Subcutaneous preadipocyte (primary cell): ENCODE data around the gene TMEM223. TPM values are rescaled to one million over a fixed set of nuclear protein-coding genes. Genes with fewer than 3 reads are reported as not detected.

Source experiments
- small RNA-seq: library from RNA; depleted of rRNA; stranded (forward); fragments of <200 nt; gene quantifications from one replicate; pipeline ENCODE3, GENCODE V24; 2012
- total RNA-seq: library from RNA; depleted of rRNA; stranded (reverse); fragments of >200 nt; gene quantifications from 2 replicates; pipeline ENCODE4 v1.2.3, GENCODE V29; 2012

Gene TMEM223
- 15.8 and 18.4 TPM in 2 replicates for total RNA-seq

GRCh38 chr11:62791501-62792201 is at the start of gene TMEM223:
TSS of gene TMEM223 (minus strand) at chr11:62792006. CDS start at chr11:62791994, 12 bp downstream.

GRCh38 chr11:62839050-62839945 is 47.5 kb upstream of the TMEM223 start, which contains the start of gene WDR74:
TSS of gene WDR74 (minus strand) at chr11:62839590. CDS start at chr11:62839570, 20 bp downstream.

GRCh38 chr11:62832336-62833234 is 40.8 kb upstream of the TMEM223 start, which contains the start of gene TEX54:
TSS of gene TEX54 (minus strand) at chr11:62832841.

GRCh38 chr11:62831520-62832335 is 39.9 kb upstream of the TMEM223 start, which contains the start of gene STX5:
TSS of gene STX5 (minus strand) at chr11:62832051. CDS start at chr11:62831243, 808 bp downstream.

GRCh38 chr11:62805076-62805892 is 13.5 kb upstream of the TMEM223 start, which contains the start of gene NXF1:
TSS of gene NXF1 (minus strand) at chr11:62805440. CDS start at chr11:62805356, 84 bp downstream.

GRCh38 chr11:62787005-62787759 is 4.6 kb downstream of the TMEM223 start, which contains the start of gene TMEM179B:
TSS of gene TMEM179B (plus strand) at chr11:62787402. CDS start at chr11:62787432, 30 bp downstream.

GRCh38 chr11:62771144-62772021 is 20.4 kb downstream of the TMEM223 start, which contains the start of gene TAF6L:
TSS of gene TAF6L (plus strand) at chr11:62771396. CDS start at chr11:62775784, 4,388 bp downstream.

GRCh38 chr11:62753736-62754603 is 37.8 kb downstream of the TMEM223 start, which contains the start of gene ZBTB3:
TSS of gene ZBTB3 (minus strand) at chr11:62754160. CDS start at chr11:62753664, 496 bp downstream.

Small RNA genes within 50 kb of the gene (small RNA-seq; reads per million reads assigned to genes)
- gene MIR6514, result 0.19 reads per million
- not detected for gene RNU6-118P

Other genes with a start within 250 kb of the TMEM223 start
- 800 and 1,162 TPM in 2 replicates for gene AHNAK, start 245.2 kb downstream of the TMEM223 start, total RNA-seq
- gene EEF1G, start 218.1 kb downstream of the TMEM223 start, total RNA-seq, result 828 and 1,333 TPM in 2 replicates
- gene TUT1, start 200.5 kb downstream of the TMEM223 start, total RNA-seq, result 4.8 and 7.6 TPM in 2 replicates
- gene MTA2, start 190.1 kb downstream of the TMEM223 start, total RNA-seq, result 95.2 and 143 TPM in 2 replicates
- 22.0 and 25.6 TPM in 2 replicates for gene EML3, start 179.2 kb downstream of the TMEM223 start, total RNA-seq
- 3.1 and 4.4 TPM in 2 replicates for gene ROM1, start 178.7 kb downstream of the TMEM223 start, total RNA-seq
- 28.0 and 42.3 TPM in 2 replicates for gene B3GAT3, start 170.0 kb downstream of the TMEM223 start, total RNA-seq
- 178 and 191 TPM in 2 replicates for gene GANAB, start 145.4 kb downstream of the TMEM223 start, total RNA-seq
- 30.5 and 34.8 TPM in 2 replicates for gene INTS5, start 138.7 kb downstream of the TMEM223 start, total RNA-seq
- gene C11orf98, start 126.8 kb downstream of the TMEM223 start, total RNA-seq, result 24.8 and 29.4 TPM in 2 replicates
- 8.5 and 17.6 TPM in 2 replicates for gene CSKMT, start 126.7 kb downstream of the TMEM223 start, total RNA-seq
- gene UQCC3, start 120.3 kb downstream of the TMEM223 start, total RNA-seq, result 7.8 and 9.2 TPM in 2 replicates
- 8.0 and 8.5 TPM in 2 replicates for gene LBHD1, start 119.7 kb downstream of the TMEM223 start, total RNA-seq
- 70.6 and 99.2 TPM in 2 replicates for gene UBXN1, start 112.9 kb downstream of the TMEM223 start, total RNA-seq
- 16.4 and 38.2 TPM in 2 replicates for gene LRRN4CL, start 102.5 kb downstream of the TMEM223 start, total RNA-seq
- 36.0 and 43.4 TPM in 2 replicates for gene BSCL2, start 84.6 kb downstream of the TMEM223 start, total RNA-seq
- not detected in 2 replicates for gene GNG3, start 84.3 kb downstream of the TMEM223 start, total RNA-seq
- 9.9 and 12.5 TPM in 2 replicates for gene HNRNPUL2, start 64.5 kb downstream of the TMEM223 start, total RNA-seq
- gene TTC9C, start 63.5 kb downstream of the TMEM223 start, total RNA-seq, result 32.3 and 36.0 TPM in 2 replicates
- 12.3 and 13.6 TPM in 2 replicates for gene ZBTB3, start 37.8 kb downstream of the TMEM223 start, total RNA-seq
- gene POLR2G, start 30.4 kb downstream of the TMEM223 start, total RNA-seq, result 44.4 and 55.5 TPM in 2 replicates
- 14.7 and 19.5 TPM in 2 replicates for gene TAF6L, start 20.6 kb downstream of the TMEM223 start, total RNA-seq
- 25.0 and 38.9 TPM in 2 replicates for gene TMEM179B, start 4.6 kb downstream of the TMEM223 start, total RNA-seq
- 24.2 and 26.1 TPM in 2 replicates for gene NXF1, start 13.4 kb upstream of the TMEM223 start, total RNA-seq
- 31.5 and 36.0 TPM in 2 replicates for gene STX5, start 40.0 kb upstream of the TMEM223 start, total RNA-seq
- not detected in 2 replicates for gene TEX54, start 40.8 kb upstream of the TMEM223 start, total RNA-seq
- 63.9 and 71.0 TPM in 2 replicates for gene WDR74, start 47.6 kb upstream of the TMEM223 start, total RNA-seq
- 130 and 160 TPM in 2 replicates for gene SLC3A2, start 88.9 kb upstream of the TMEM223 start, total RNA-seq
- gene CHRM1, start 129.4 kb upstream of the TMEM223 start, total RNA-seq, result not detected in 2 replicates
- gene SLC22A6, start 193.0 kb upstream of the TMEM223 start, total RNA-seq, result not detected in 2 replicates
- not detected in 2 replicates for gene SLC22A8, start 223.8 kb upstream of the TMEM223 start, total RNA-seq